Ishikawa (cell line): ENCODE data around the gene IQCM.

ENCODE experiments used
- MAX ChIP-seq: IDR thresholded peaks from 2 replicates; pipeline ENCODE4 v1.6.1; 2012
- USF1 ChIP-seq: IDR thresholded peaks from 2 replicates; pipeline ENCODE4 v1.6.1; 2012

GRCh38 chr4:149513081-149513480 is 302.6 kb downstream of the IQCM start:
- TF ChIP-seq USF1 (no peak), MAX (no peak)
